Gastrocnemius medialis (tissue), 4 donors: ENCODE data around the gene GFPT1. TPM values are rescaled to one million over a fixed set of nuclear protein-coding genes. Genes with fewer than 3 reads are reported as not detected.

ENCODE experiments used
- ATAC-seq, 2 donors: fragments of 150-250 bp; one replicate each; pipeline ENCODE4 v1.9.1; 2016
- DNase-seq, 2 donors: peaks; one replicate each; pipeline ENCODE4 v3.0.0-alpha.2; 2019
- H3K27ac ChIP-seq, 4 donors: fragments of 200-600 bp; sonication (generic); 1 replicate in 1 of 4; 2 replicates in 3 of 4; pipeline ENCODE4 v1.5.1; 2016 to 2018; ENCODE audit warnings: mild to moderate bottlenecking in 2 of 4, moderate library complexity in 1 of 4
- H3K27me3 ChIP-seq, 3 donors: fragments of 200-600 bp; sonication (generic) in 2 of 3; 1 replicate in 1 of 3; 2 replicates in 2 of 3; pipeline versions ENCODE4 v1.5.1 to v1.6.0; 2016 to 2019; ENCODE audit warnings: mild to moderate bottlenecking in 1 of 3, moderate library complexity in 1 of 3
- H3K36me3 ChIP-seq, 2 donors: fragments of 200-600 bp; sonication (generic) in 1 of 2; one replicate each; pipeline ENCODE4 v1.5.1; 2017 to 2018
- H3K4me1 ChIP-seq, 2 donors: fragments of 200-600 bp; sonication (generic) in 1 of 2; one replicate each; pipeline ENCODE4 v1.5.1; 2016 to 2017; ENCODE audit warnings: mild to moderate bottlenecking in 2 of 2
- H3K4me3 ChIP-seq, 4 donors: fragments of 200-600 bp; sonication (generic) in 3 of 4; 1 replicate in 1 of 4; 2 replicates in 3 of 4; pipeline ENCODE4 v1.5.1; 2016 to 2019; ENCODE audit warnings: mild to moderate bottlenecking in 2 of 4
- H3K9me3 ChIP-seq, 3 donors: fragments of 200-600 bp; sonication (generic) in 2 of 3; 1 replicate in 1 of 3; 2 replicates in 2 of 3; pipeline ENCODE4 v1.5.1; 2016 to 2019
- POLR2A ChIP-seq, 2 donors: fragments of 450-650 bp; IDR thresholded peaks; one replicate each; pipeline ENCODE4 v1.6.1; 2017; ENCODE audit warnings: antibody characterized with exemption in 2 of 2, mild to moderate bottlenecking in 2 of 2, moderate library complexity in 2 of 2
- in situ Hi-C, 4 donors: fragments of 200-750 bp; cut with MboI; loops; one replicate each; pipeline versions ENCODE4 v1.15.0 to v1.8.0; 2017; ENCODE audit warnings: low sequenced_read_pairs in 4 of 4
- intact Hi-C: fragments of 100-400 bp; cut with DNase I; formaldehyde crosslinking; loops from one replicate; pipeline ENCODE4 v1.15.1; 2023; ENCODE audit warnings: low total_unique reads
- total RNA-seq, 4 donors: library from RNA; depleted of rRNA; stranded (reverse); fragments of >200 nt; gene quantifications; one replicate each; pipeline versions ENCODE4 v1.1.0 to v1.2.3, GENCODE V29; 2016
- TF ChIP-seq, protein P1 (sequence below), 5 experiments: fragments of 450-650 bp in 3 of 5; fragments of 200-600 bp in 2 of 5; sonication (generic) in 2 of 5; IDR thresholded peaks in 4 of 5; conservative IDR thresholded peaks in 1 of 5; 1 replicate in 4 of 5; 2 replicates in 1 of 5; pipeline ENCODE4 v1.5.1; 2016 to 2019; ENCODE audit warnings: antibody characterized with exemption in 5 of 5, mild to moderate bottlenecking in 3 of 5, moderate library complexity in 3 of 5

Gene GFPT1
- total RNA-seq, 4 donors from 2014 or later = 12.2 to 31.4 (median 14.8) TPM

DNA sequence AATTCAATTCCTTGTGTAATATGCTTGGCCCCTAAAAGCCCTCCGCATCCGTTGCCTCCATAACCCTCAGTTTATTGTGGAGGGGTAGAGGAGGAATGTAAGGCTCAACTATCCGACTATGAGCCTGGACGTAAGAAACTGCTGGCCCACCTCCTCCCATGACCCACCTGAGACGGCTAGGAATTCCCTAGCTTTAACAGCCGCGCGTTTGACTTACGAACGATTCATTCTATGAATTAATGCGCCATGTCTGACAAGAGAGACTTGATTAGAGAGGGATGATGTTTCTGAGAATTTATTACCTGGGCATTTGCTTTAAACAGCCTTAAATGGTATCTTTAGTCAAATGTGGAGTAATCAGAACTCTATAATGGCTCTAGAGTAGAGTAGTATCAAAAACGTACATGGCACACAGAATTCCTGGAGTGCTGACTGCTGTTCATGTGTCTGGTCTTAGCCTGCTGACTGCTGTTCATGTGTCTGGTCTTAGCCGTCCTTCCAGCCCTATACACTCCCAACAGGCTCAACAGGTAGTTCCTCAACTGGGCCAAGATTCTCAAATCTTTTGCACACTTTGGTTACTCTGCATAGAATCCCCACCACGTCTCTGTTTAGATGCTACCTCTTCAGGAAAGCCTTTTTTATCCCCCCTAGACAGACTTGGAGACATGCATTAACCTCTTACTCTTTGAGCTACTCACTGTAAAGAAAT is 899 bp upstream of the GFPT1 start:
- Histone ChIP-seq H3K36me3 (no peaks in the 10 kb centered on the region), H3K4me1 (peaks cover 18 to 21% of the 10 kb centered on the region in 2 donors), H3K4me3 (peak overlapping the region; percentile 77 to 93 (median 81)), H3K27me3 (no peaks in the 10 kb centered on the region), H3K9me3 (no peaks in the 10 kb centered on the region), H3K27ac (peak overlapping the region; percentile 80 to 83 (median 82))
- DNase-seq (no peak), ATAC-seq (peak in 1 of 2 donors; percentile 1)
- in situ Hi-C loops (no loop called here), intact Hi-C loops (loop anchor here (1.0 to 10.0 kb wide), 3 partner anchors 49 to 1133 kb away; partner anchors contain the start of genes AAK1, NFU1 and PPP3R1)
- no peak for TF ChIP-seq POLR2A (IDR thresholded peaks at IDR 0.05)
- TF ChIP-seq, protein P1, sequence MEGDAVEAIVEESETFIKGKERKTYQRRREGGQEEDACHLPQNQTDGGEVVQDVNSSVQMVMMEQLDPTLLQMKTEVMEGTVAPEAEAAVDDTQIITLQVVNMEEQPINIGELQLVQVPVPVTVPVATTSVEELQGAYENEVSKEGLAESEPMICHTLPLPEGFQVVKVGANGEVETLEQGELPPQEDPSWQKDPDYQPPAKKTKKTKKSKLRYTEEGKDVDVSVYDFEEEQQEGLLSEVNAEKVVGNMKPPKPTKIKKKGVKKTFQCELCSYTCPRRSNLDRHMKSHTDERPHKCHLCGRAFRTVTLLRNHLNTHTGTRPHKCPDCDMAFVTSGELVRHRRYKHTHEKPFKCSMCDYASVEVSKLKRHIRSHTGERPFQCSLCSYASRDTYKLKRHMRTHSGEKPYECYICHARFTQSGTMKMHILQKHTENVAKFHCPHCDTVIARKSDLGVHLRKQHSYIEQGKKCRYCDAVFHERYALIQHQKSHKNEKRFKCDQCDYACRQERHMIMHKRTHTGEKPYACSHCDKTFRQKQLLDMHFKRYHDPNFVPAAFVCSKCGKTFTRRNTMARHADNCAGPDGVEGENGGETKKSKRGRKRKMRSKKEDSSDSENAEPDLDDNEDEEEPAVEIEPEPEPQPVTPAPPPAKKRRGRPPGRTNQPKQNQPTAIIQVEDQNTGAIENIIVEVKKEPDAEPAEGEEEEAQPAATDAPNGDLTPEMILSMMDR (IDR thresholded peaks at IDR 0.05 in 4 of 5, conservative IDR thresholded peaks at IDR 0.05 in 1 of 5) = no peak

- no peaks in the 10 kb centered on the region for H3K9me3 ChIP-seq
- DNase-seq = no peak
- ATAC-seq = no peak
- H3K27me3 ChIP-seq = no peaks in the 10 kb centered on the region
- intact Hi-C loops (loop anchor here (5.0 to 10.0 kb wide), 2 partner anchors 256 to 1132 kb away; partner anchors contain the start of genes AAK1 and PPP3R1), in situ Hi-C loops (no loop called here)
- H3K4me3 ChIP-seq = peak overlapping the region; percentile 70 to 93 (median 81)
- no peaks in the 10 kb centered on the region for H3K36me3 ChIP-seq
- no peak for TF ChIP-seq POLR2A (IDR thresholded peaks at IDR 0.05)
- TF ChIP-seq, protein P1 (IDR thresholded peaks at IDR 0.05 in 4 of 5, conservative IDR thresholded peaks at IDR 0.05 in 1 of 5) = no peak
- H3K4me1 ChIP-seq = peaks cover 18 to 21% of the 10 kb centered on the region in 2 donors
- H3K27ac ChIP-seq = peak overlapping the region; percentile 80 to 83 (median 82)
These were observed 667 bp downstream of the GFPT1 start for GRCh38 chr2:69386360-69386759.

- no peak for TF ChIP-seq POLR2A (IDR thresholded peaks at IDR 0.05)
- TF ChIP-seq, protein P1 (IDR thresholded peaks at IDR 0.05 in 4 of 5, conservative IDR thresholded peaks at IDR 0.05 in 1 of 5) = no peak
- H3K4me1 ChIP-seq = peaks cover 18 to 21% of the 10 kb centered on the region in 2 donors
- in situ Hi-C loops (no loop called here), intact Hi-C loops (loop anchor here (5.0 to 10.0 kb wide), 2 partner anchors 257 to 1131 kb away; partner anchors contain the start of genes AAK1 and PPP3R1)
- DNase-seq = no peak
- no peaks in the 10 kb centered on the region for H3K27me3 ChIP-seq
- H3K27ac ChIP-seq = peak overlapping the region in 2 of 4 donors; percentile 80 to 82
- H3K9me3 ChIP-seq = no peaks in the 10 kb centered on the region
- peak overlapping the region; percentile 70 to 93 (median 81) for H3K4me3 ChIP-seq
- no peak for ATAC-seq
- H3K36me3 ChIP-seq = no peaks in the 10 kb centered on the region
These were observed 1.4 kb downstream of the GFPT1 start for GRCh38 chr2:69385443-69386151.

DNA sequence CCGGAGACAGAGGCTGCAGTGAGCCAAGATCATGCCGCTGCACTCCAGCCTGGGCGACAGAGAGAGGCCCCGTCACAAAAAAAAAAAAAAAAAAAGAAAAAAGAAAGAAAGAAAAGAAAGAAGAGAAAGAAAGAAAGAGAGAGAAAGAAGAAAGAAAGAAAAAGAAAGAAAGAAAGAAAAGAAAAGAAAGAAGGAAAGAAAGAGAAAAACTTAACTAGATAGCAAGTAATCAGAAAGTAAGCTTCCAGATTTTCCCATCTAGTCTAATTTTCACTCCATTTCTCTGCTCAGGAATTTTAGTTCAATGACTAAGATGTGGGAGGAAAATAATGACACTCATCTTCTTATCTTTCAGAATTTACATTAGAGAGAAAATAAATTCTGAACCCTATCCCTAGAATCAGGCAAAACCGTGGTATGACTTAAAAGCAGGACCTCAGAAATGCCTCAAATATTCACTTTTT is 2.4 kb downstream of the GFPT1 start:
- H3K27me3 ChIP-seq = no peaks in the 10 kb centered on the region
- intact Hi-C loops = loop anchor here (5.0 to 10.0 kb wide), 2 partner anchors 258 to 1130 kb away; partner anchors contain the start of genes AAK1 and PPP3R1
- TF ChIP-seq, protein P1 (IDR thresholded peaks at IDR 0.05 in 4 of 5, conservative IDR thresholded peaks at IDR 0.05 in 1 of 5) = no peak
- no peak for TF ChIP-seq POLR2A (IDR thresholded peaks at IDR 0.05)
- DNase-seq (no peak), ATAC-seq (no peak)
- in situ Hi-C loops = no loop called here
- no peak overlapping the region for H3K4me3 ChIP-seq
- H3K4me1 ChIP-seq = peaks cover 18 to 21% of the 10 kb centered on the region in 2 donors
- no peak overlapping the region for H3K27ac ChIP-seq
- H3K9me3 ChIP-seq = no peaks in the 10 kb centered on the region
- no peaks in the 10 kb centered on the region for H3K36me3 ChIP-seq
